GM12873 (cell line): ENCODE results near the gene PPP2R2B.

Source experiments
- CTCF ChIP-seq: IDR thresholded peaks from 2 replicates; pipeline ENCODE4 v1.5.1; 2012; ENCODE audit warnings: low read depth, mild to moderate bottlenecking, moderate library complexity, low read length, control low read depth; ENCODE audit not compliant: insufficient read depth; ENCODE audit errors: missing control alignments

PPP2R2B gene

GRCh38 chr5:146606893-146607292 is 271.7 kb downstream of the PPP2R2B start:
- TF ChIP-seq CTCF: no peak

GRCh38 chr5:146600376-146600775 is 278.2 kb downstream of the PPP2R2B start:
- no peak for TF ChIP-seq CTCF

- no peak for TF ChIP-seq CTCF
These were observed 279.3 kb downstream of the PPP2R2B start for GRCh38 chr5:146599261-146599660.

GRCh38 chr5:146595088-146595487 is 283.5 kb downstream of the PPP2R2B start:
- TF ChIP-seq CTCF: no peak

GRCh38 chr5:146592352-146592751 is 286.2 kb downstream of the PPP2R2B start:
- no peak for TF ChIP-seq CTCF

GRCh38 chr5:146589028-146589345 is 289.6 kb downstream of the PPP2R2B start:
- no peak for TF ChIP-seq CTCF

- TF ChIP-seq CTCF: no peak
These were observed 290.1 kb downstream of the PPP2R2B start for GRCh38 chr5:146588331-146589027.

- TF ChIP-seq CTCF: no peak
These were observed 291.8 kb downstream of the PPP2R2B start for GRCh38 chr5:146586752-146587151.
